Activated naive CD4-positive, alpha-beta T cell treated with anti-CD3 and anti-CD28 coated beads, Interleukin-2, amount 10 ng/mL, durations not matched to agents 7 days and 5 days (primary cell): ENCODE data around the gene CBX7.

Experiments used
- CTCF ChIA-PET: fragments of 350-600 bp; sonication (Branson Sonifier 250); formaldehyde crosslinking; loops from one replicate; lab custom pipeline; 2021; ENCODE audit warnings: antibody characterized with exemption; lab: Charles Lee
- DNase-seq: peaks from one replicate; pipeline ENCODE4 v3.0.0-alpha.2; 2020
- H3K27ac Mint-ChIP-seq: one replicate; pipeline ENCODE4 v1.8.0; 2021; ENCODE audit warnings: mild to moderate bottlenecking, moderate library complexity, mixed read lengths
- H3K27me3 Mint-ChIP-seq: one replicate; pipeline ENCODE4 v1.8.0; 2021; ENCODE audit warnings: mild to moderate bottlenecking, mixed read lengths
- H3K36me3 Mint-ChIP-seq: one replicate; pipeline ENCODE4 v1.8.0; 2021; ENCODE audit warnings: mixed read lengths
- H3K4me1 Mint-ChIP-seq: one replicate; pipeline ENCODE4 v1.8.0; 2021; ENCODE audit warnings: mixed read lengths
- H3K4me3 Mint-ChIP-seq: one replicate; pipeline ENCODE4 v1.8.0; 2021; ENCODE audit warnings: mild to moderate bottlenecking, moderate library complexity, mixed read lengths
- H3K9me3 Mint-ChIP-seq: one replicate; pipeline ENCODE4 v1.8.0; 2021; ENCODE audit warnings: mixed read lengths

The CBX7 gene

GRCh38 chr22:39094717-39095389 lies 57.6 kb downstream of the CBX7 start:
- peaks cover 99% of the 10 kb centered on the region for H3K4me1 Mint-ChIP-seq
- H3K9me3 Mint-ChIP-seq: no peaks in the 10 kb centered on the region
- CTCF ChIA-PET: interaction anchor here (0.7 to 1.8 kb wide), 2 partner anchors 24 to 108 kb away, joined by 3 read pairs; no protein-coding TSS in a partner anchor
- H3K36me3 Mint-ChIP-seq: peaks cover 10% of the 10 kb centered on the region
- H3K27ac Mint-ChIP-seq: peak overlapping the region; percentile 94
- peak; percentile 57 for DNase-seq
- peak overlapping the region; percentile 23 for H3K4me3 Mint-ChIP-seq
- H3K27me3 Mint-ChIP-seq: no peaks in the 10 kb centered on the region

DNA sequence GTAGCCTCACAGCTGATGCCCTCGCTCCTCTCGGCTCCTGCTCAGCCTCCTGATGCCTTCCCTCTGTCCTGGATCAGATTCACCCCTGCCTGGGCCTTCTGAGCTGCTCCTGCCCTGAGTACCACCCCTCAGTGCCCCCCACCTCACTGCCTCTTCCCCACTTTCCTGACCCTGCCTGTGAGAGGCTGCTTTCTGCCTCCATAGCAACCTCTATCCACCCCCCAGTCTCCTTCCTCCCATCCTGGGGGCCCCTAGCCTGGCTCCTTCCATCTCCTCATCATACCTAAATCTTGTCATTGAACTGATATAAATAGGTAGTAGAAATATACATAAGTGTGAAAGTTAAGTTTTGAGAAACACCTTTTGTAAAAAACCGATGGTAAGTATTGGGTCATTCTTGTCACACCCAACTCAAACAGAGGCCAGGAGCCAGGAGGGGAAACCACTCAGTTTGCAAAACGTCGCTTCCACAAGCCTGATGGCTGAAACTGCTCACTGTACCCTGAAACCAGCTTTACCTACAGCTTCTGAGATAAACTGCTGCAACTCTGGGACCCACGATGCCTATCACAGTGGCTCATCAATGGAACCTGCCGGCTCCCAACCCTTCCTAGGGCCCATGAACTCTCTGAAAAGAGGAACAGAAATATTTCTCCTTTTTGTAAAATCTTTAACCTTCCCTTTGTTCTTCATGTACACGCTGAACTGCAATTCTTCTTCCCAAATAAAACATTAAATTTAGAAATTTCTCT lies 60.2 kb downstream of the CBX7 start:
- DNase-seq: no peak
- Mint-ChIP-seq H3K4me3 (peak overlapping the region; percentile 48), H3K36me3 (peaks cover 11% of the 10 kb centered on the region), H3K4me1 (peaks cover 98% of the 10 kb centered on the region), H3K27ac (peak overlapping the region; percentile 97), H3K9me3 (no peaks in the 10 kb centered on the region), H3K27me3 (no peaks in the 10 kb centered on the region)
- CTCF ChIA-PET: no interaction called here

DNA sequence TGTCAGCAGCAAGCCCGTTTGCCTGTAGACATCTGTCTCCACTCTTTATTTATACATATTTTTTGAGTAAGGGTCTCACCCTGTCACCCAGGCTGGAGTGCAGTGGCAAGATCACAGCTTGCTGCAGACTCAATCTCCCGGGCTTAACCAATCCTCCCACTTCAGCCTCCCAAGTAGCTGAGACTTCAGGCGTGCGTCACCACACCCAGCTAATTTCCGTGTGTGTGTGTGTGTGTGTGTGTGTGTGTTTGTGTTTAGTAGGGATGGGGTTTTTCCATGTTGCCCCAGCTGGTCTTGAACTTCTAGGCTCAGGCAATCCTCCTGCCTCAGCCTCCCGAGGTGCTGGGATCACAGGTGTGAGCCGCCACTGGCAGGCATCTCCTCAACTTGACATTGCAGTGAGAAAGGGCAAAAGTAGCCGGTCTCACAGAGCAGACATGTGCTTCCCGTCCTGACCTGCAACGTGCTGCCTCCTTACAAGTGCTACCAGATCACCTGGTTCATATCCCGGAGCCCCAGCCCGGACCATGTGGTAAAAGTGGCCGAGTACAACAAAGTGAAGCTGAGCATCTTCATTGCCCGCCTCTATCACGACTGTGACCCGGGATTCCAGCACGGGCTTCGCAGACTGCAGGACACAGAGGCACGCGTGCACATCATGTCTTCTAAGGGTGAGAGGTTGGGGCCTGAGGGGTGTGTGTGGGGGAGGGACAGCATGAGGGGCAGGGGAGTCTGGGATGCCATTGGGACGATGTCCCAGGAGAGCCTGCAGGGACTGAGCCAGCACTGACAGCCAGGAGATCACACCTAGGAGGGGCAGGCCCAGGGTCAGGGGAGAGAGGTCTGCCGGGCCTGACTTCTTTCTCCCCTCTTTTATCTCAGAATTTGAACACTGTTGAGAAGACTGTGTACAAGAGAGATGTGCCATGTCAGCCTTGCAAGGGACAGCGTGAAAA lies 61.1 kb downstream of the CBX7 start:
- DNase-seq: no peak
- H3K36me3 Mint-ChIP-seq: peaks cover 18% of the 10 kb centered on the region
- H3K4me3 Mint-ChIP-seq: peak overlapping the region; percentile 48
- H3K27me3 Mint-ChIP-seq: no peaks in the 10 kb centered on the region
- peak overlapping the region; percentile 97 for H3K27ac Mint-ChIP-seq
- H3K9me3 Mint-ChIP-seq: no peaks in the 10 kb centered on the region
- CTCF ChIA-PET: interaction anchor here (1.0 kb wide), 1 partner anchor 76 kb away, joined by 3 read pairs; no protein-coding TSS in a partner anchor
- H3K4me1 Mint-ChIP-seq: peaks cover 99% of the 10 kb centered on the region

DNA sequence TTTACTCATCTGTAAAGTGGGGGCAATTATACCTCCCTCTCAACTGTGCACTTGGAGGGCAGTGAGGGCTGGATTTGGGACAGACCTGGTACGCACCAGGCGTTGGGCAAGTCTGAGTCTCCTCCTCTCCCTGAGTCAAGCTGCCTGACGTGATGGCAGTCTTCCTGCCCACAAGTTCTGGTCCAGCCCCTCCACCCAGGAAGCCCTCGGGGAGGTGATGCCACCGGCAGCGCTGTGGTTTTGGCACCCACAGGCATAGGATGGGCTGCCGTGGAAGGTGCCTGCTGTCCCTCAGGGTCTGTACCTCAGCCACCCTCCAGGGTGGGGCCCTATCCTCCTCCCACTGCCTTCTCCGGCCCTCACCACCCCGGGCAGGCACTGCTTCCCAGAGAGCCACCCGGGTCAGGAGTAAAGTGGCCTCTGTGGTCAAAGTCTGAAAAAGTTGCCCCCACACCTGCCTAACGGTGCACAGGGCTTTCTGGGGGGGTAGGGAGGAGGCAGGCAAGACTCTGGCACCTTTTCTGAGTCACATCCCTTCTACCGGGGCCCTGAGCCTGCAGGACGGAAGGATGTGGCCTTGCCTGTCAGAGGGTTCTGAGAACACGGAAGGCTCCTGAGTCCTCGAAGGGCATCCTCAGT lies 61.9 kb downstream of the CBX7 start:
- no peaks in the 10 kb centered on the region for H3K27me3 Mint-ChIP-seq
- peak overlapping the region; percentile 97 for H3K27ac Mint-ChIP-seq
- no peaks in the 10 kb centered on the region for H3K9me3 Mint-ChIP-seq
- peaks cover 25% of the 10 kb centered on the region for H3K36me3 Mint-ChIP-seq
- peaks cover 99% of the 10 kb centered on the region for H3K4me1 Mint-ChIP-seq
- peak; percentile 91 for DNase-seq
- CTCF ChIA-PET: interaction anchor here (1.0 to 1.1 kb wide), 2 partner anchors 54 to 76 kb away, joined by 3 read pairs; no protein-coding TSS in a partner anchor
- H3K4me3 Mint-ChIP-seq: peak overlapping the region; percentile 48

DNA sequence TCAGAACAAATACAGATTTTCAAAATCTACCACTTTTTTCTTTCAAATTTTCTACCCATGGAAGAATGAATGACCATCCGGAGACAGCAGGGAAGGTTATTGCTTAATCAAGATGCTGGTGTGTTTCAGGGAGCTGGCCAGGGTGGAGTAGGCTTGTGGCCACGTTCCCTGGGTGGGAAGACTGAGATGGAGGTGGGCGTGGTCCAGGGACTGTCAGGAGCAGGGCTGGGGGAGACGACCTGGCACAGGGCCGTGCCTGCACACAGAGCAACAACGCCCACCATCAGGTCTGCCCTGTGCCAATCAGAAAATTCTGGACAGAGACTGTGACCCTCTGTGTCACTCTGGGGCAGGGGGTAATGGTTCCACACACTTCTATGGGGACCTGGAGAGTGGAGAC lies 62.6 kb downstream of the CBX7 start:
- peak overlapping the region; percentile 48 for H3K4me3 Mint-ChIP-seq

GRCh38 chr22:39088685-39089032 lies 63.8 kb downstream of the CBX7 start:
- no peak overlapping the region for H3K4me3 Mint-ChIP-seq

More for the DNA sequence above, 62.6 kb downstream of the CBX7 start:
- no peak for DNase-seq
- Mint-ChIP-seq H3K36me3 (peaks cover 30% of the 10 kb centered on the region), H3K4me1 (peaks cover 97% of the 10 kb centered on the region), H3K27me3 (no peaks in the 10 kb centered on the region), H3K9me3 (no peaks in the 10 kb centered on the region), H3K27ac (peak overlapping the region; percentile 97)
- CTCF ChIA-PET: interaction anchor here (1.1 to 1.5 kb wide), 2 partner anchors 53 to 105 kb away, joined by 3 read pairs; no protein-coding TSS in a partner anchor

GRCh38 chr22:39087881-39088684 lies 64.4 kb downstream of the CBX7 start:
- peaks cover 87% of the 10 kb centered on the region for H3K4me1 Mint-ChIP-seq
- H3K9me3 Mint-ChIP-seq: no peaks in the 10 kb centered on the region
- H3K27me3 Mint-ChIP-seq: no peaks in the 10 kb centered on the region
- peak overlapping the region; percentile 97 for H3K27ac Mint-ChIP-seq
- CTCF ChIA-PET: interaction anchor here (1.0 to 1.5 kb wide), 2 partner anchors 31 to 103 kb away, joined by 3 read pairs; no protein-coding TSS in a partner anchor
- peaks cover 35% of the 10 kb centered on the region for H3K36me3 Mint-ChIP-seq
- no peak for DNase-seq
- no peak overlapping the region for H3K4me3 Mint-ChIP-seq

More at GRCh38 chr22:39088685-39089032, 63.8 kb downstream of the CBX7 start:
- H3K4me1 Mint-ChIP-seq: peaks cover 86% of the 10 kb centered on the region
- H3K27ac Mint-ChIP-seq: peak overlapping the region; percentile 97
- DNase-seq: no peak
- H3K27me3 Mint-ChIP-seq: no peaks in the 10 kb centered on the region
- H3K9me3 Mint-ChIP-seq: no peaks in the 10 kb centered on the region
- peaks cover 32% of the 10 kb centered on the region for H3K36me3 Mint-ChIP-seq
- CTCF ChIA-PET: interaction anchor here (0.6 to 1.5 kb wide), 3 partner anchors 30 to 320 kb away, joined by 3 read pairs; no protein-coding TSS in a partner anchor

DNA sequence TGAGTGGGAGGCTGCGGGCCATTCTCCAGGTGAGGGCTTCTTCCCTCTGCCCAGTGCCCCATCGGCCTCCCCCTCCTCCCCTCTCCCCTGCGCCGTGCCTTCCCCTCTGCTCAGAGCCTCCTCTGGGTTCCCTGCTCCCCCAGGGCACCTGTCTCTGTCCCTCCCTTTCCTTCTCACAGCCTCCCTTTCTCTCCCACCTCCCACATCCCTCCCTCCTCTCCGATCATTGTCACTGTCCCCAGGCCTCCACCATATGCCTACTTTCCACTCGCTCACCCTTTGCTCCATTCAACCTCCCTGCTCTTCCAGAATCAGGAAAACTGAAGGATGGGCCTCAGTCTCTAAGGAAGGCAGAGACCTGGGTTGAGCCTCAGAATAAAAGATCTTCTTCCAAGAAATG lies 65.4 kb downstream of the CBX7 start:
- CTCF ChIA-PET: no interaction called here
- H3K27me3 Mint-ChIP-seq: no peaks in the 10 kb centered on the region
- H3K36me3 Mint-ChIP-seq: peaks cover 39% of the 10 kb centered on the region
- H3K9me3 Mint-ChIP-seq: no peaks in the 10 kb centered on the region
- H3K4me3 Mint-ChIP-seq: no peak overlapping the region
- peaks cover 87% of the 10 kb centered on the region for H3K4me1 Mint-ChIP-seq
- peak overlapping the region; percentile 97 for H3K27ac Mint-ChIP-seq
- no peak for DNase-seq

GRCh38 chr22:39084666-39085065 lies 67.8 kb downstream of the CBX7 start:
- no peaks in the 10 kb centered on the region for H3K27me3 Mint-ChIP-seq
- peaks cover 82% of the 10 kb centered on the region for H3K4me1 Mint-ChIP-seq
- no peak for DNase-seq
- H3K36me3 Mint-ChIP-seq: peaks cover 54% of the 10 kb centered on the region
- H3K27ac Mint-ChIP-seq: no peak overlapping the region
- H3K9me3 Mint-ChIP-seq: no peaks in the 10 kb centered on the region
- no peak overlapping the region for H3K4me3 Mint-ChIP-seq
- CTCF ChIA-PET: no interaction called here

- H3K4me3 Mint-ChIP-seq: no peak overlapping the region
- CTCF ChIA-PET: no interaction called here
- DNase-seq: no peak
- no peaks in the 10 kb centered on the region for H3K9me3 Mint-ChIP-seq
- H3K27me3 Mint-ChIP-seq: no peaks in the 10 kb centered on the region
- peak overlapping the region; percentile 5 for H3K27ac Mint-ChIP-seq
- H3K36me3 Mint-ChIP-seq: peaks cover 57% of the 10 kb centered on the region
- peaks cover 79% of the 10 kb centered on the region for H3K4me1 Mint-ChIP-seq
Measured at GRCh38 chr22:39083212-39084165, 69.0 kb downstream of the CBX7 start.

- H3K27me3 Mint-ChIP-seq: no peaks in the 10 kb centered on the region
- H3K4me3 Mint-ChIP-seq: no peak overlapping the region
- DNase-seq: no peak
- H3K27ac Mint-ChIP-seq: peak overlapping the region; percentile 77
- peaks cover 54% of the 10 kb centered on the region for H3K36me3 Mint-ChIP-seq
- CTCF ChIA-PET: no interaction called here
- H3K4me1 Mint-ChIP-seq: peaks cover 71% of the 10 kb centered on the region
- no peaks in the 10 kb centered on the region for H3K9me3 Mint-ChIP-seq
Measured at GRCh38 chr22:39081598-39081997, 70.9 kb downstream of the CBX7 start.

GRCh38 chr22:39081016-39081415 lies 71.5 kb downstream of the CBX7 start:
- Mint-ChIP-seq H3K27me3 (no peaks in the 10 kb centered on the region), H3K4me1 (peaks cover 71% of the 10 kb centered on the region), H3K36me3 (peaks cover 48% of the 10 kb centered on the region), H3K9me3 (no peaks in the 10 kb centered on the region), H3K4me3 (no peak overlapping the region), H3K27ac (peak overlapping the region; percentile 60)
- CTCF ChIA-PET: no interaction called here
- no peak for DNase-seq
